Mesodermal cell (in vitro differentiated cells): ENCODE results near the gene GNAO1.

Experiments
- H3K27ac ChIP-seq: 2 replicates; pipeline ENCODE4 v1.7.0; 2013; ENCODE audit warnings: mild to moderate bottlenecking, low read depth, low read length, moderate library complexity; ENCODE audit not compliant: severe bottlenecking
- H3K36me3 ChIP-seq: 2 replicates; pipeline ENCODE4 v1.7.1; 2013; ENCODE audit warnings: mild to moderate bottlenecking, low read length, moderate library complexity; ENCODE audit not compliant: control insufficient read depth, insufficient read depth
- H3K4me1 ChIP-seq: one replicate; pipeline ENCODE4 v1.7.1; 2013; ENCODE audit warnings: mild to moderate bottlenecking, low read length; ENCODE audit not compliant: insufficient read depth, control insufficient read depth, poor library complexity, severe bottlenecking
- H3K4me3 ChIP-seq: 2 replicates; pipeline ENCODE4 v1.7.0; 2013; ENCODE audit warnings: low read length, control low read depth, mild to moderate bottlenecking; ENCODE audit not compliant: insufficient read depth, poor library complexity, severe bottlenecking; ENCODE audit errors: extremely low read depth
- H3K9me3 ChIP-seq: 2 replicates; pipeline ENCODE4 v1.7.1; 2013; ENCODE audit warnings: mild to moderate bottlenecking, low read length, moderate library complexity; ENCODE audit not compliant: control insufficient read depth
- WGBS, 2 experiments: methylation state at CpG; one replicate each; pipeline ENCODE4 v1.1.5; 2013; ENCODE audit warnings: missing lambda C conversion rate in 2 of 2; ENCODE audit not compliant: insufficient coverage in 2 of 2; 5-methylcytosine and 5-hydroxymethylcytosine counted together

Gene GNAO1

GRCh38 chr16:56300891-56301850, 109.9 kb downstream of the GNAO1 start:
- WGBS, 2 experiments: 86 to 90% methylated on average over 8 to 9 of the region's 14 CpGs
- Histone ChIP-seq H3K36me3 (no peaks in the 10 kb centered on the region), H3K4me1 (peaks cover 10% of the 10 kb centered on the region), H3K4me3 (no peak overlapping the region), H3K9me3 (no peaks in the 10 kb centered on the region), H3K27ac (no peak overlapping the region)

DNA sequence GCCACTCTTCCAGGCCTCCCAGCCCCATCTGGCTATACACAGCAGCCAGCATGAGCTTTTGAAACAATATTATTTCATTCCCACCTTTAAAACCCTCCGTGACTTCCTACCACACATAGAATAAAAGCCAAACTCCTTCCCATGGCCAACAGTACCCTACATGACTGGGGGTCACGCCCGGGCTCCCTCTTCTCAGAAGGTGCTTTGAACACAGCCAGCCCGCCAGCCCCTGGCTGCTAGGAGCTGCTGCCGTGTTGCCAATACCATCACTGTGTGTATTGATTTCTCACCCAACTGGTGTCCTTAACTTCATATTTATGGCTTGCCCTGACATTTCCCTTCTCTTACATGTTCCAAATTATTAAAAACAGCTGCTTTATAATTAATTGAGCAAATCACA, 111.2 kb downstream of the GNAO1 start:
- peaks cover 15% of the 10 kb centered on the region for H3K4me1 ChIP-seq
- no peaks in the 10 kb centered on the region for H3K9me3 ChIP-seq
- H3K36me3 ChIP-seq: no peaks in the 10 kb centered on the region
- no peak overlapping the region for H3K27ac ChIP-seq
- no peak overlapping the region for H3K4me3 ChIP-seq
- 96 to 100% methylated on average over 4 to 5 of the region's 5 CpGs for WGBS, 2 experiments

DNA sequence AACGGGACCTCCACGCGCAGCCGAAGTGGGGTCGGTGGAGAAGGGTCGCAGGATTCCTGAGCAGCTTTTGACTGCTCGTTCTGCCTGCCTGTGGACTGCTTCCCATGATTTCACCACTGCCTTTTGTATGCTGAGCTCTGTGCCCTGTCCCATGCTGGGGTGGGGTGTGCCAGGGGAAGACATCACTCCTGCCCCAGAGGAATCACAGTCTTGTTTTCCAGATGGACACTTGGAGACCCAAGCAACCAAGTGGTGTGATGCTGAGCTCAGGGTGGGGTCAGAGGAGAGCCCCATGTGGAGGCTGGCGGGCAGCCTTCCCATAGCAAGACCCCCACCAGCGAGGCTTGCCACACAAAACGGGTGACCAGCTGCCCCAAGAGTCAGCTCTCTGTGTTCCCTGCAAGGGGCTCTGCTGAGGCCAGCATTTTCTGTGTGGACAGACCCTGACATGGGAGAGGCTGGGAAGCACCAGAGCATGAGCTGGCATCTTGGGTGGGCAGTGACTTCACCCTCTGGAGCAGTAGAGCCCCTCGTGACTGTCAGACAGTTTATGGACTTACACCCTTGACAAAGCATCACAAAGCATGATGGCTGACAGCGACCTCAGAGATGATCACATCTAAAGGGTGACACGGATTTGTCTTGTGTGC, 111.9 kb downstream of the GNAO1 start:
- no peak overlapping the region for H3K4me3 ChIP-seq
- H3K27ac ChIP-seq: no peak overlapping the region
- 90 to 95% methylated on average over 10 to 11 of the region's 13 CpGs for WGBS, 2 experiments
- H3K4me1 ChIP-seq: peaks cover 15% of the 10 kb centered on the region
- no peaks in the 10 kb centered on the region for H3K36me3 ChIP-seq
- no peaks in the 10 kb centered on the region for H3K9me3 ChIP-seq

DNA sequence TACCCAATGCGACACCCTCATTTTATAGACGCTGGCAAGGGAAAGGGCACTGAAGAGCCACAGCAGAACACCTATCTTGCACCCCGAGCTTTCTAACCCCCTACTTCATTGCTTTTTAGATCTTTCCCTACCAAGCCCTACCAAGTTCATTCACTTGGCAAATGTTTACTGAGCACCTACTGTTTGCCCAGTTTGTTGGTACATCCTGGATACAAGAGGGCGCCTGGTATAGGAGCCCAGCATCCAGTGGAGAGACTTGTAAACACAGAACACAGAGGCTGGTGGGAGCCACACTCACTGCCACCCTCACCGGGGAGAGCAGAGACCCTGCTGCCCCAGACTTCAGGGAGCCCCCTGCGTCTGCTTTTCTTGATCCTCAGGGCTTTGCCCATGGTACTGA, 112.6 kb downstream of the GNAO1 start:
- no peaks in the 10 kb centered on the region for H3K9me3 ChIP-seq
- H3K36me3 ChIP-seq: no peaks in the 10 kb centered on the region
- no peak overlapping the region for H3K27ac ChIP-seq
- H3K4me3 ChIP-seq: no peak overlapping the region
- H3K4me1 ChIP-seq: peaks cover 15% of the 10 kb centered on the region
- WGBS, 2 experiments: 94 to 95% methylated on average over 5 to 6 of the region's 6 CpGs

- H3K27ac ChIP-seq: no peak overlapping the region
Observed at GRCh38 chr16:56305956-56306565, 114.8 kb downstream of the GNAO1 start.

DNA sequence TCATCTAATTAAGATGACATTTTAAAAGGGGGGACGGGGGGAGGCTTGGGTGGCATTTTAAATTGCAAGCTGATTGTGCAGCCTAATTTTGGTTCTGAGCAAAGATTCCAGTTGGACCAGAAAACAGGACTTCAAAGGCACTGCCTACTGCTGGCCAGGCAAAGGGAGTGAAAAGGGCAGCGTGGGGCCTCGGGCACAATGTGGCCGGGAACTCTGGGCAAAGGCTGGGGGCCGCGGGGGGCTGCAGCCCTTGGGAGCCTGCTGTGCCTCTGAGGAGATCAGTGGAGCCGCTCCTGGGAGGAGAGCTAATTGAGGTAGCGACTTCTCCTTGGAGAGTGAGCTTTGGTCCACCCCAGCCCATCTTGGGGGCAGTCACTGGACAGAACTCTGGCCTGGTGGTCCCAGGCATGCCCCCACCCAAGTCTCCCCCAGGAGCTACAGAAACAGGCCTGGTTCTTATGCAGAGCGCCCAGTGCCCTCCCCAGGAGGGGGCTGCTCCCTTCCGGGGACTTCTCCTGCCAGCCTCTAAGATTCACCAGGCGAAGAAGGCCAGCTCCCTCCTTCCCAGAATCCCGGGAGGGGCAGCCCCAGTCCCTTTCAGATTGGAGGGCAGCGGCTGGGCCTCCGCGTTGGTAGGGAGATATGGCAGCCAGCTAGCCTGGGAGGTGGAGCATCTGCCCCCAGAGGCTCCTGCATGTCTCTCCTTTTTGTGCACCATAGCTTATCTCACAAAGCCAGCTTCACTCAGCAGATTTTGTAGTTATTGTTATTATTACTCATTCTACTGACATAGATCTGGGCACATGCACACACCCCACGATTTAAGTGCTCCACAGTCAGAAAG, 115.6 kb downstream of the GNAO1 start:
- H3K27ac ChIP-seq: no peak overlapping the region
- H3K4me3 ChIP-seq: no peak overlapping the region
- no peaks in the 10 kb centered on the region for H3K36me3 ChIP-seq
- 65 to 66% methylated on average over 11 of the region's 16 CpGs for WGBS, 2 experiments
- H3K9me3 ChIP-seq: no peaks in the 10 kb centered on the region
- H3K4me1 ChIP-seq: peaks cover 9% of the 10 kb centered on the region

More at GRCh38 chr16:56305956-56306565, 114.8 kb downstream of the GNAO1 start:
- WGBS, 2 experiments: 39 to 42% methylated on average over 7 to 8 of the region's 9 CpGs
- H3K4me1 ChIP-seq: peaks cover 12% of the 10 kb centered on the region
- no peak overlapping the region for H3K4me3 ChIP-seq
- no peaks in the 10 kb centered on the region for H3K36me3 ChIP-seq
- no peaks in the 10 kb centered on the region for H3K9me3 ChIP-seq

DNA sequence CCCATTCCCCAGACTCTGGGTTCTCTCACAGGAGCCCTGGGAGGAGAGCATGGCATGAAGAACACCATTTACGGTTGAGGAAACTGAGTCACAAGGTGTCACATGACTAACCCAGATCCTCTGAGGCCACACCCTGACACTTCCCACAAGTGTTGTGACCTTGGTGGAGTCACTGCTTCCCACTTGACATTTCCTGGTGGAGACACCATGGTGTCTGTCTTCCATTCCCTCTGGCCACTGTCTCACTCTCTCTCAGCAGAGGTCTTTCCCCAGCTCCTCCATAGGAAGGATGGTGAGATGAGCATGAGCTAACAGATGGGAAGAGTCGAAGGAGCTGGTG, 116.2 kb downstream of the GNAO1 start:
- Histone ChIP-seq H3K4me1 (peaks cover 9% of the 10 kb centered on the region), H3K9me3 (no peaks in the 10 kb centered on the region), H3K36me3 (no peaks in the 10 kb centered on the region), H3K27ac (no peak overlapping the region), H3K4me3 (no peak overlapping the region)
- WGBS, 2 experiments: 100% methylated on average over 1 to 2 of the region's 2 CpGs

DNA sequence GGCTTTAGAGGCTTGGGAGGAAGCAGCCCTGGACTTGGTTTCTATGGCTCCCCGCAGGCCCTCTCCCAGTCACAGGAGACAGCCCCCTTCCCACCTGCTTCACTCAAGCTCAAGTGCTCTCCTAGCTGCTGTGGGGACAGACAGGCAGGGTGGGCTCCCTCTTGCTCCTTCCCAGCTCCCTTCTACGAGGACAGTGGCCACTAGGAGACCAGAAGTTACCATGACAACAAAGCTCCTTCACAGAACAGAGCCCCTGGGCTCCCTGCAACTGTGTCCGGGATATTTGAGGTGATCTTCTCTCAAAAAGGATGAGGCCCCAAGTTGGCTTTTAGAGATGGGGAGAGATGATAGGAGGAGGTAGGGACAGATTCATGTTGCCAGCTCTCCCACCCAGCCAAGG, 117.7 kb downstream of the GNAO1 start:
- no peaks in the 10 kb centered on the region for H3K9me3 ChIP-seq
- peaks cover 9% of the 10 kb centered on the region for H3K4me1 ChIP-seq
- no peaks in the 10 kb centered on the region for H3K36me3 ChIP-seq
- H3K4me3 ChIP-seq: no peak overlapping the region
- H3K27ac ChIP-seq: no peak overlapping the region
- 89 to 90% methylated on average over 1 to 2 of the region's 3 CpGs for WGBS, 2 experiments

DNA sequence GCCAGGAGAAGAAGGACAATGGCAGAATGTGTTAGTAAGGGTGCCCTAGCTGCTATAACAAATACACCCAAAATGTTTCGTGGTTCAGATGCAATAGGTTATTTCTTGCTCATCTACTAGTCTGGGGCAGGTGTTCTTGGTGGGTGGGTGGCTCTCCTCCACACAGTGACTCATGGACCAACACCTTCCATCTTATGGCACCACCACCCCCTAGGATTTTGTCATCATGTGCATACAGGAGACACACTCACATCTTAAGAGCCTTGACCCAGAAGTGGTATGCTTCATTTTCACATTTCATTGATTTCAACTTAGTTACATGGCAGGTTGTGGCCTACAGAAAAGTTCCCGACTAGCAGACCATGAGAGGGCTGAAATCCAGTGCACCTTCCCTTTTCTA, 119.4 kb downstream of the GNAO1 start:
- 80 to 100% methylated on average over 1 of the region's 2 CpGs for WGBS, 2 experiments
- Histone ChIP-seq H3K4me3 (no peak overlapping the region), H3K4me1 (peaks cover 9% of the 10 kb centered on the region), H3K9me3 (no peaks in the 10 kb centered on the region), H3K36me3 (no peaks in the 10 kb centered on the region), H3K27ac (no peak overlapping the region)
